ENCODE results near the gene UBAP2.

- TF ChIP-seq POLR2A (IDR thresholded peaks at IDR 0.05; ENCODE audit: low read depth, low read length): no peak
- no peak for TF ChIP-seq CTCF (IDR thresholded peaks at IDR 0.05; ENCODE audit: extremely low read depth in 1 of 2, insufficient read depth in 1 of 2, low read depth in 1 of 2, low read length in 2 of 2)
- TF ChIP-seq JUN (IDR thresholded peaks at IDR 0.05; ENCODE audit: borderline replicate concordance, insufficient read depth, insufficient read length, low read depth): no peak
- no peak for TF ChIP-seq MYC (IDR thresholded peaks at IDR 0.05; ENCODE audit: low read depth, low read length)
- no peak for TF ChIP-seq POLR2AphosphoS5 (IDR thresholded peaks at IDR 0.05; ENCODE audit: insufficient read depth, low read depth, low read length)
- no peak for TF ChIP-seq EZH2 (IDR thresholded peaks at IDR 0.05; ENCODE audit: borderline replicate concordance, low read depth, low read length, severe bottlenecking)
- no peak for TF ChIP-seq FOS (IDR thresholded peaks at IDR 0.05; ENCODE audit: borderline replicate concordance, insufficient read depth, low read length)
- TF ChIP-seq MAX (IDR thresholded peaks at IDR 0.05; ENCODE audit: insufficient read depth, insufficient read length): no peak
- TF ChIP-seq GATA2 (IDR thresholded peaks at IDR 0.05; ENCODE audit: insufficient read depth, insufficient read length, low read depth, low read length): no peak
Observed at GRCh38 chr9:33992632-33993031, 56.1 kb downstream of the UBAP2 start.

Measured in endothelial cell of umbilical vein (primary cell).